Vagina (tissue), 2 donors: ENCODE data around the gene ZFP64.

Experiments used
- POLR2A ChIP-seq, 2 donors: fragments of 450-650 bp; IDR thresholded peaks; one replicate each; pipeline ENCODE4 v1.6.1; 2017; ENCODE audit warnings: antibody characterized with exemption in 2 of 2, mild to moderate bottlenecking in 2 of 2, moderate library complexity in 2 of 2
- POLR2AphosphoS5 ChIP-seq, 2 donors: sonication (generic); formaldehyde crosslinking; IDR thresholded peaks; one replicate each; pipeline ENCODE4 v1.9.0; 2017; ENCODE audit warnings: antibody characterized with exemption in 2 of 2, mild to moderate bottlenecking in 2 of 2, low read depth in 1 of 2; ENCODE audit not compliant: insufficient read depth in 1 of 2
- TF ChIP-seq, protein P1 (sequence below), 3 experiments: fragments of 450-650 bp in 2 of 3; fragments of 200-600 bp in 1 of 3; sonication (generic) in 1 of 3; IDR thresholded peaks; one replicate each; pipeline ENCODE4 v1.5.1; 2017 to 2019; ENCODE audit warnings: antibody characterized with exemption in 3 of 3, mild to moderate bottlenecking in 2 of 3, moderate library complexity in 2 of 3

DNA sequence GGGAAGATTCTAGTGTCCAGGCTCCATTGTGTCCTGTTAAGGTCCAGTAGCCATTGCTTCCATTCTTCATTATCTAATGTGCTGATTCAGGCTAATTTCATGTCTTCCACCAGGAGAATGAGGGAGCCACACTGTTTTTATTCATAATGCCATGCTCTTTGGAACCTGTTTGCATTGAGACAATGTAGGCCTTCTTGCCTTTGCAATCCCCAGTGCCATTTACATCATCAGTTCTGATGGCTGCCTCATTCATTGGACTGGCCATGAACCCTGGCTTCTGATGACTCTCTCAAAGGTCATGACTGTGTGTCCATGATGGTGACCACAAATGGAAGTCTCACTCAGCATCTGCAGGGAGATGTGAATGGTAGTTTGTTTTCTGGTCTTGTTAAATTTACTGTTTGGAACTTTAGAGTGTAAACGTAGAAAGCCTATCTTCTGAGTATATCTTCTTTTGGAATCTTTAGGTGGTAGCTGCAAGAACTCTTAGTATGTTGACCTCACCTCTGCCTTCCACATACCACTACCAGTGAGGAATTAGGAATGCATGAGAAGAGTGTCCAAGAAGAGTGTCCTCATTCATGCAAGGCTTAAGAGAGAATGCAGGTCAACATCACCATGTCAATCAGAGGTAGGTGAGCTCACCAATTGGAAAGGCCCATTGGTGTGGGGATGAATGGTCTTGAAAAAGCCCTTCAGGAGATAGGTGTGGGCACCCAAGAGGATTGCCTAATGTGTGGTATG is 42.9 kb upstream of the ZFP64 start:
- TF ChIP-seq, protein P1, sequence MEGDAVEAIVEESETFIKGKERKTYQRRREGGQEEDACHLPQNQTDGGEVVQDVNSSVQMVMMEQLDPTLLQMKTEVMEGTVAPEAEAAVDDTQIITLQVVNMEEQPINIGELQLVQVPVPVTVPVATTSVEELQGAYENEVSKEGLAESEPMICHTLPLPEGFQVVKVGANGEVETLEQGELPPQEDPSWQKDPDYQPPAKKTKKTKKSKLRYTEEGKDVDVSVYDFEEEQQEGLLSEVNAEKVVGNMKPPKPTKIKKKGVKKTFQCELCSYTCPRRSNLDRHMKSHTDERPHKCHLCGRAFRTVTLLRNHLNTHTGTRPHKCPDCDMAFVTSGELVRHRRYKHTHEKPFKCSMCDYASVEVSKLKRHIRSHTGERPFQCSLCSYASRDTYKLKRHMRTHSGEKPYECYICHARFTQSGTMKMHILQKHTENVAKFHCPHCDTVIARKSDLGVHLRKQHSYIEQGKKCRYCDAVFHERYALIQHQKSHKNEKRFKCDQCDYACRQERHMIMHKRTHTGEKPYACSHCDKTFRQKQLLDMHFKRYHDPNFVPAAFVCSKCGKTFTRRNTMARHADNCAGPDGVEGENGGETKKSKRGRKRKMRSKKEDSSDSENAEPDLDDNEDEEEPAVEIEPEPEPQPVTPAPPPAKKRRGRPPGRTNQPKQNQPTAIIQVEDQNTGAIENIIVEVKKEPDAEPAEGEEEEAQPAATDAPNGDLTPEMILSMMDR (IDR thresholded peaks at IDR 0.05): no peak
- TF ChIP-seq POLR2AphosphoS5 (IDR thresholded peaks at IDR 0.05; ENCODE audit: insufficient read depth in 1 of 2, low read depth in 1 of 2) (no peak), POLR2A (IDR thresholded peaks at IDR 0.05) (no peak)
